Endodermal cell (in vitro differentiated cells): ENCODE results near the gene UBE2L5. TPM values are rescaled to one million over a fixed set of nuclear protein-coding genes. Genes with fewer than 3 reads are reported as not detected.
A peak's percentile ranks its signal among the peaks of the same experiment; 100 is the strongest.

Source experiments
- DNase-seq: peaks from one replicate; pipeline ENCODE4 v3.0.0-alpha.2; 2017
- H3K27ac ChIP-seq: 2 replicates; pipeline ENCODE4 v1.5.1; 2013; ENCODE audit warnings: mild to moderate bottlenecking, low read depth, low read length, moderate library complexity
- H3K27me3 ChIP-seq: 2 replicates; pipeline ENCODE4 v1.6.1; 2013; ENCODE audit warnings: mild to moderate bottlenecking, low read length, moderate library complexity; ENCODE audit not compliant: insufficient read depth, control insufficient read depth, poor library complexity, severe bottlenecking
- H3K36me3 ChIP-seq: 2 replicates; pipeline ENCODE4 v1.7.0; 2013; ENCODE audit warnings: mild to moderate bottlenecking, low read length, moderate library complexity; ENCODE audit not compliant: control insufficient read depth, insufficient read depth
- H3K4me1 ChIP-seq: one replicate; pipeline ENCODE4 v1.7.0; 2013; ENCODE audit warnings: low read length; ENCODE audit not compliant: control insufficient read depth, insufficient read depth
- H3K4me3 ChIP-seq: 2 replicates; pipeline ENCODE4 v1.5.1; 2013; ENCODE audit warnings: mild to moderate bottlenecking, low read length, moderate library complexity
- H3K9ac ChIP-seq: 2 replicates; pipeline ENCODE4 v1.6.1; 2013; ENCODE audit warnings: mild to moderate bottlenecking, low read length, moderate library complexity; ENCODE audit not compliant: poor library complexity, severe bottlenecking; ENCODE audit errors: extremely low read depth
- H3K9me3 ChIP-seq: 2 replicates; pipeline ENCODE4 v1.6.1; 2013; ENCODE audit warnings: mild to moderate bottlenecking, low read length, moderate library complexity; ENCODE audit not compliant: control insufficient read depth
- H3K27ac Mint-ChIP-seq: 2 replicates; pipeline ENCODE4 v1.8.0; 2020; ENCODE audit warnings: mixed read lengths
- H3K27me3 Mint-ChIP-seq: 2 replicates; pipeline ENCODE4 v1.8.0; 2021; ENCODE audit warnings: mild to moderate bottlenecking, mixed read lengths; ENCODE audit not compliant: insufficient read depth
- H3K36me3 Mint-ChIP-seq: 2 replicates; pipeline ENCODE4 v1.8.0; 2020; ENCODE audit warnings: low read depth, mixed read lengths
- H3K4me1 Mint-ChIP-seq: 2 replicates; pipeline ENCODE4 v1.8.0; 2020; ENCODE audit warnings: mixed read lengths
- H3K4me3 Mint-ChIP-seq: 2 replicates; pipeline ENCODE4 v1.8.0; 2020; ENCODE audit warnings: mild to moderate bottlenecking, moderate library complexity, mixed read lengths
- H3K9me3 Mint-ChIP-seq: 2 replicates; pipeline ENCODE4 v1.8.0; 2020; ENCODE audit warnings: mild to moderate bottlenecking, mixed read lengths
- WGBS, 2 experiments: methylation state at CpG; one replicate each; pipeline versions ENCODE4 v1.1.5 to v1.1.7; 2013; ENCODE audit warnings: missing lambda C conversion rate in 2 of 2, mixed read lengths in 1 of 2; ENCODE audit not compliant: insufficient coverage in 1 of 2, insufficient read length in 1 of 2; 5-methylcytosine and 5-hydroxymethylcytosine counted together
- total RNA-seq, 2 donors: library from RNA; stranded (reverse); fragmentation: NEBNext Ultra II Directional in 1 of 2; extraction: Animal tissue kit (Norgen Biotek cat#: 25700) in 1 of 2; gene quantifications; 2 replicates in 1 of 2; 3 replicates in 1 of 2; pipeline ENCODE4 v1.2.1, GENCODE V29; 2021
- TF ChIP-seq, protein P1 (sequence below): fragments of 200-600 bp; sonication (generic); conservative IDR thresholded peaks from 2 replicates; pipeline ENCODE4 v1.5.0; 2021; ENCODE audit warnings: antibody characterized with exemption, mild to moderate bottlenecking

The UBE2L5 gene
- total RNA-seq, 2 donors from 2014 or later = not detected

DNA sequence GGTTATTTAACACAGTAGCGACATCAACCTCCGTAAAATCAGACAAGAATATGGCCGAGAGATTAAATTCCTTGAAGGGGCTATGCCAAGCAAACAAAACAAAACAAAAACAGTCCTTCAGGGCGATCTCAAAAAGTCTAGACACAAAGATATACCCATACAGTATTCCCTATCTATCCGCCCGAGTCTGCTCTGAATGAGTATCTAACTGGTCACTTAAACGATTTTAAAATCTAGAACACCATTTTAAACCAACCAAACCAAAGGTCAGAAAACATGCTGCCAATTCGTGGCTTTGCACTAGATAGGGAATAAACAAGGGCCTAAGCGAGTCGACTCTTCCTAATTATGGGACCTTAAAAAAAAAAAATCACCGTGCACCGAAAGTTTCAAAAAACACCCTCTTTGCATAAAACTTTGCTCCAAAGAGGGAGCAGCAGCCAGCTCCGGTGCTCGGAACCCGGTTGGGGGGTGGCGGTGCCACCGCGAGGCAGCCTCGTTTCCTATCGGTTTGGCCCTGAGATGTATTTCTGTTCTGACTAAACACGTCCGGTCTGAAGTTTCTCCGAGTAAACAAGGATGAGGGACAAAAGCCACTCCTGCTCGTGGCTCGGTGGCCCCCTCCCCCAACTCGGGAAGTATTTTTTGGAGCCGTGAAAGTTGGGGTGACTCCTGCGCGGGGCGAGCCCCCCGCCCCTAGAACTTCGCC, 41.6 kb downstream of the UBE2L5 start:
- Mint-ChIP-seq H3K4me3 (peak overlapping the region; percentile 89), H3K4me1 (peaks cover 19% of the 10 kb centered on the region), H3K27ac (peak overlapping the region; percentile 97), H3K9me3 (no peaks in the 10 kb centered on the region), H3K27me3 (no peaks in the 10 kb centered on the region), H3K36me3 (peaks cover 30% of the 10 kb centered on the region)
- DNase-seq = peak; percentile 65
- TF ChIP-seq, protein P1, sequence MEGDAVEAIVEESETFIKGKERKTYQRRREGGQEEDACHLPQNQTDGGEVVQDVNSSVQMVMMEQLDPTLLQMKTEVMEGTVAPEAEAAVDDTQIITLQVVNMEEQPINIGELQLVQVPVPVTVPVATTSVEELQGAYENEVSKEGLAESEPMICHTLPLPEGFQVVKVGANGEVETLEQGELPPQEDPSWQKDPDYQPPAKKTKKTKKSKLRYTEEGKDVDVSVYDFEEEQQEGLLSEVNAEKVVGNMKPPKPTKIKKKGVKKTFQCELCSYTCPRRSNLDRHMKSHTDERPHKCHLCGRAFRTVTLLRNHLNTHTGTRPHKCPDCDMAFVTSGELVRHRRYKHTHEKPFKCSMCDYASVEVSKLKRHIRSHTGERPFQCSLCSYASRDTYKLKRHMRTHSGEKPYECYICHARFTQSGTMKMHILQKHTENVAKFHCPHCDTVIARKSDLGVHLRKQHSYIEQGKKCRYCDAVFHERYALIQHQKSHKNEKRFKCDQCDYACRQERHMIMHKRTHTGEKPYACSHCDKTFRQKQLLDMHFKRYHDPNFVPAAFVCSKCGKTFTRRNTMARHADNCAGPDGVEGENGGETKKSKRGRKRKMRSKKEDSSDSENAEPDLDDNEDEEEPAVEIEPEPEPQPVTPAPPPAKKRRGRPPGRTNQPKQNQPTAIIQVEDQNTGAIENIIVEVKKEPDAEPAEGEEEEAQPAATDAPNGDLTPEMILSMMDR = no peak
- peak overlapping the region; percentile 94 for H3K27ac ChIP-seq
- H3K4me3 ChIP-seq = peak overlapping the region; percentile 93
- no peaks in the 10 kb centered on the region for H3K4me1 ChIP-seq
- peaks cover 34% of the 10 kb centered on the region for H3K36me3 ChIP-seq
- peak overlapping the region; percentile 89 for H3K9ac ChIP-seq
- H3K9me3 ChIP-seq = no peaks in the 10 kb centered on the region
- H3K27me3 ChIP-seq = no peaks in the 10 kb centered on the region
- 3 to 11% methylated on average over 18 to 32 of the region's 32 CpGs for WGBS, 2 experiments

GRCh38 chr13:30464496-30465342, 42.4 kb downstream of the UBE2L5 start:
- H3K27ac Mint-ChIP-seq = peak overlapping the region; percentile 97

DNA sequence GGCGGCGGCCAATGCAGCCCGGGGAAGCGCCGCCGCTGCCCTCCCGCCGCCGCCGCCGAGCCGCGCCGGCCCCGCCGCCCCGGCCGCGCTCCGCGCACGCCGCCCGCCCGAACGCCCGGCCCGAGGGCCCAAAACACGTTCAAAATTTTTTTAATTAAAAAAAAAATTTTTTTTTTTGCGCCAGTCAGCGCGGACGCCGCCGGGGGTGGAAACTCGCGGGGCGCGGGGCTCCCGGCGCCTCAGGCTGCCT, 43.0 kb downstream of the UBE2L5 start:
- Histone ChIP-seq H3K9me3 (no peaks in the 10 kb centered on the region), H3K9ac (peak overlapping the region; percentile 98), H3K27me3 (no peaks in the 10 kb centered on the region), H3K36me3 (peaks cover 23% of the 10 kb centered on the region), H3K4me1 (no peaks in the 10 kb centered on the region), H3K4me3 (peak overlapping the region; percentile 82), H3K27ac (peak overlapping the region; percentile 99)
- 0% methylated on average over 7 to 41 of the region's 41 CpGs for WGBS, 2 experiments
- TF ChIP-seq, protein P1 = no peak
- Mint-ChIP-seq H3K4me3 (peak overlapping the region; percentile 89), H3K36me3 (peaks cover 25% of the 10 kb centered on the region), H3K9me3 (no peaks in the 10 kb centered on the region), H3K4me1 (peaks cover 19% of the 10 kb centered on the region), H3K27ac (no peak overlapping the region), H3K27me3 (no peaks in the 10 kb centered on the region)
- DNase-seq = no peak

More at GRCh38 chr13:30464496-30465342, 42.4 kb downstream of the UBE2L5 start:
- Histone ChIP-seq H3K27me3 (no peaks in the 10 kb centered on the region), H3K4me3 (peak overlapping the region; percentile 93), H3K9ac (peak overlapping the region; percentile 89), H3K9me3 (no peaks in the 10 kb centered on the region), H3K27ac (peak overlapping the region; percentile 94), H3K36me3 (peaks cover 26% of the 10 kb centered on the region), H3K4me1 (no peaks in the 10 kb centered on the region)
- TF ChIP-seq, protein P1 = no peak
- peak; percentile 82 for DNase-seq
- no peaks in the 10 kb centered on the region for H3K27me3 Mint-ChIP-seq
- no peaks in the 10 kb centered on the region for H3K9me3 Mint-ChIP-seq
- WGBS, 2 experiments = 0% methylated on average over 115 of the region's 136 CpGs; no CpG with 5 or more reads in 1 of the 2 experiments
- H3K36me3 Mint-ChIP-seq = peaks cover 25% of the 10 kb centered on the region
- peak overlapping the region; percentile 89 for H3K4me3 Mint-ChIP-seq
- peaks cover 19% of the 10 kb centered on the region for H3K4me1 Mint-ChIP-seq
